DOHH2 (cell line): ENCODE data around the gene LRP1-AS.

ENCODE experiments used
- CTCF ChIP-seq: fragments of 200-600 bp; sonication (generic); IDR thresholded peaks from one replicate; pipeline ENCODE4 v1.5.1; 2014; ENCODE audit warnings: antibody characterized with exemption, mild to moderate bottlenecking, low read depth, low read length; ENCODE audit not compliant: poor library complexity, severe bottlenecking
- EZH2phosphoT487 ChIP-seq: fragments of 200-600 bp; sonication (generic); IDR thresholded peaks from 2 replicates; pipeline ENCODE4 v1.6.1; 2017; ENCODE audit warnings: borderline replicate concordance, mild to moderate bottlenecking, antibody characterized with exemption, low read length, moderate library complexity, mixed read lengths

- TF ChIP-seq CTCF, result no peak
- TF ChIP-seq EZH2phosphoT487, result no peak
Observed at GRCh38 chr12:57183939-57184725, 36.7 kb upstream of the LRP1-AS start.
